HG03103 (cell line): ENCODE results near the gene MBTPS1.

ENCODE experiments used
- ATAC-seq: cut with Tn5 transposase; IDR thresholded peaks from one replicate; pipeline ENCODE4 v1.9.1; 2021; ENCODE audit warnings: low read depth; ENCODE audit not compliant: unreplicated experiment

Gene MBTPS1

DNA sequence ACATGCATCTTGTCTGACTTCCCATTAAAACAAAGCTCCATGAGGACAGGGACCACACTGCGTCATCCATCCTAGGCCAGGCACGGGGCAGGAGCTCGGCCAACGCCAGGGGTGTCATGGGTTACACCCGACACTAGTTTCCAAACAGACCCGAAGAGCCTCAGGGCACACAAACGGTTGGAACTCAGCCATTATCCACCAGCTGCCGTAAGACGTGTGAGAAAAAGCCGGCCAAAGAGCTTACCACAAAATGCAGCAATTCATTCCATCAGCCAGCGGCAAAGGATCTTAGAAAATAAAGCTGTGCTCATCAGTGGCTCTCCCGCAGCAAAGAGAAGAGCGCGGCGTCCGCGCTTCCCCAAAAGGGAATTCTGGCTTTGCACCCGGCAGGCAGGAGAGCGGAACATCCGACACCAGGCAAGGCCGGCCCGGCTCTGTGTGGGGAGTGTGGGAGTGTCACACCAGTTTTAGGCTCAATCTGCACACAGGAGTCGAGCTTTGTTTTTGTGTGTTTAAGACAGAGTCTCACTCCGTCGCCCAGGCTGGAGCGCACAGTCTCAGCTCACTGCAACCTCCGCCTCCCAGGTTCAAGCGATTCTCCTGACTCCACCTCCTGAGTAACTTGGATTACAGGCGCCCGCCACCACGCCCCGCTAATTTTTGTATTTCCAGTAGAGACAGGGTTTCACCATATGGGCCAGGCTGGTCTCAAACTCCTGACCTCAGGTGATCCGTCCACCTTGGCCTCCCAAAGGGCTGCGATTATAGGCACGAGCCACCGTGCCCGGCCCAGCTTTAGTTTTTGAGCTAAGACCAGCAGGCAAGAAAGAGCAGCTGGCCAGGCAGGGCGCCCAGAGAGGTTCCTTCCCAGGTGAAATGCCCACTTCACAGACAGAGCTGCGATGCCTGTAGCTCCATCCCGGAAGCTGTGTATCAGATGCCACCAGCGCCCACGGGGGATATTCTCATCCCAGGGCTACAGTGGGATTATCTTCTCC lies 75.6 kb downstream of the MBTPS1 start:
- no peak for ATAC-seq

DNA sequence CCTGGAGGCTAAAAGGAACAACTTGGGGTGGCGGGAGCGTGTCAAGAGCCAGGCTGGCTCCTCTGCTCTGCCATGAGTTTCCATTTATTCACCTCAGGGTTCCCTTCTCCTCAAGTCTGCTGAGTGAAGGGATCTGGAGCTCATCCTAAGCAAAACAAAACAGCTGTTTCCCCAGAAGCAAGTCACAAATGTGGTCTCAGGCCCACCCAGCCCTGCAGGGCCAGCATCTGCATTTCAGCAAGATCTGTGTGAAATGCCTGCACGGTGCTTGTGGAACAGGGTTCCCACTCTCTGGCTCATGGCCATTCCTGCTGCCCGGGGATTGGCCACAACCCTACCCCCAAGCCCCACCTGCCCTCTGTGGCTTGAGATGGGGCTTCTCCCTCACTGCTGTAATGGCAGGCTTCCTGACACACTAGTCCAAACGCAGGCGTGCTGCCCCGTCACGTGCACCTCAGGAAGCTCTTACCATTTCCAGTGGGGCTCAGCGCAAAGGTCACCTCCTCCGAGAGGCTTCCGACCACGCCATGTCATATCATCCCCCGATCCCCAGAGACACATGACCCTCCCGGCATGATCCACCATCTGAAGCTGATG lies 76.4 kb downstream of the MBTPS1 start:
- ATAC-seq: no peak

DNA sequence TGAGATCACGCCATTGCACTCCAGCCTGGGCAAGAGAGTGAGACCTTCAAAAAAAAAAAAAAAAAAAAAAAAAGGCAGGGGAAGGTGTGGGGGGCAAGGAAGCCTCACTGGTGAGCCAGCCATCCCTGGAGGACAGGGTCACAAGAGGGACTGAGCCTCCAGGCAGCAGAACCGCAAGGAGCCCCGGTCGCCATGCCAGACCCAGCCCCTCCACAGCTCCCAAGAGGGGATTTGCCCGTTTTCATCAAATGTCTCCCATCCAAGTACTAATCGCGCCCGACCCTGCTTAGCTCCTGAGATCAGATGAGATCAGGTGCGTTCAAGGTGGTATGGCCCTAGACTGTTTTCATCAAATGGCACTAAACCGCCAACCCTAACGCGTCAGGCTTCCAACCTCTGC lies 77.0 kb downstream of the MBTPS1 start:
- no peak for ATAC-seq

DNA sequence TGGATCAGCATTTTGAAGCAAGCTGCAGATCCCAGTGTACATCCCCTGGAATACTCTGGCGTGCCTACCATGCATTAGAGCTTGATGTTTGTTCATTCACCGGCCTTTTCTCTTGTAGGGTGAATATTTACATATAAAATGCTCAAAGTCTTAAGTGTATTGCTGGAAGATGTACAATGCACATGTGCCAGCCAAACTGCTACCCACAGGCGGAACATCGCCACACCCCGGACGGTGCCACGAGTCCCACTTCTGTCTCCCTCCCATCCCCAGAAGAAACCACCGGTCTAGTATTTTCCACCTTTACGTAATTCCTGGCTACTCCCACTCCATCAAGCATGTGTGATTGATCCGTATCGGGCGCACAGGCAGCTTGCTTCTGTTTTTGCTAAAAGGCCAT lies 78.3 kb downstream of the MBTPS1 start:
- ATAC-seq: no peak

DNA sequence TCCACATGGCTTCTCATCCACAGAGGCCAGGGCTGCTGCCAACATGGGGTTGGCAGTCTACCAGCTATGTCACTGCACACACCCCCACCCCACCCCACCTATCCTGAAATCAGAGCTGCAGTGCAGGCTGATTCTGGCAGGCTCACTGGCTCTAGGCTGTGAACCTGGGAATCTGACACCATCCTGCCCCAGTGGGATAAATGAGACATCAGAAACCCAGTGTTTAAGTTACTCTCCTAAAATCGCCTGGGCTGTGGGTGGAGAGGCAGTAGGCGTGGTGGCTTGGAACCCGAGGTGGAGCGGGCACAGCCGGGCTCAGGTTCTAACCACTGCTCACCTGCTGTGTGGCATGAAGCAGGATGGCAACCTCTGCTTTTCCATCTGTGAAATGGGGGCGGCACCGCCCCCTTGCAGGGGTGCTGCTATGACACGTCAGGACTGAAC lies 79.7 kb downstream of the MBTPS1 start:
- no peak for ATAC-seq

DNA sequence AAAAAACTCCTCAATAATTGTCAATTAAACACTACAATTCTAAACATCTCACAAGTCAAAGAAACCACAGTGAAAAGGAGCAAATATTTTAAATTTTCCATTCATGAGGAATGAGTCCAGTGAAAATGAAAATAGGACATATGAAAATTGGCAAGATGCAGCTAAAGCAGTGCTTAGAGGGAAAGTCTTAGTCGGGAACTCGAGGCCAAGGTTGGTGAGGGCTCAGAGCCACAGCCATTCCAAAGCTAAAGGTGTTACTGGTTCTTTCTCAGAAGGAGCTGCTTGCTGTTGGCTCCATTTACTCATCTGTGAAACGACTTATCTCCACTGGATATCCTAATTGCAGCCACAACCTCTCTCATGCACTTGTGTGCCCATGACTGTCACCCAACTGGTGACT lies 80.6 kb downstream of the MBTPS1 start:
- no peak for ATAC-seq

DNA sequence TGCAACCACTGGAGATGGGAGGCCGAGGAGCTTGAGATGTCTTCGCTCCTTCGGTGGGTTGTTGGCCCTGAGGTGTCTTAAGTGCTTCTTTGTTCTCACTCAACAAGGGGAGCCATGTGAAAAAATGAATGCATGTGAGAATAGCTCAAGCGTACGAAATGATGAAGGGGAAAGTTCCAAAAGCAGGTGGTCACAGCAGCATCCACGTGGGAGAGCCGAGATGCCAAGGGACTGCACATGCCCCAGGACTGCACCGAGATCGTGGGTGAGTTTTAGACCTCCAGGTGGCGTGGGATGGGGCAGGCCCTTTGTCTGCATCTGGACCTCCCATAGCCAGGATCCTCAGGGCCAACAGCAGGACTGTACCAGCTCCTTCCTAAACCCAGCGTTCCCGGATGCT lies 82.2 kb downstream of the MBTPS1 start:
- ATAC-seq: no peak

DNA sequence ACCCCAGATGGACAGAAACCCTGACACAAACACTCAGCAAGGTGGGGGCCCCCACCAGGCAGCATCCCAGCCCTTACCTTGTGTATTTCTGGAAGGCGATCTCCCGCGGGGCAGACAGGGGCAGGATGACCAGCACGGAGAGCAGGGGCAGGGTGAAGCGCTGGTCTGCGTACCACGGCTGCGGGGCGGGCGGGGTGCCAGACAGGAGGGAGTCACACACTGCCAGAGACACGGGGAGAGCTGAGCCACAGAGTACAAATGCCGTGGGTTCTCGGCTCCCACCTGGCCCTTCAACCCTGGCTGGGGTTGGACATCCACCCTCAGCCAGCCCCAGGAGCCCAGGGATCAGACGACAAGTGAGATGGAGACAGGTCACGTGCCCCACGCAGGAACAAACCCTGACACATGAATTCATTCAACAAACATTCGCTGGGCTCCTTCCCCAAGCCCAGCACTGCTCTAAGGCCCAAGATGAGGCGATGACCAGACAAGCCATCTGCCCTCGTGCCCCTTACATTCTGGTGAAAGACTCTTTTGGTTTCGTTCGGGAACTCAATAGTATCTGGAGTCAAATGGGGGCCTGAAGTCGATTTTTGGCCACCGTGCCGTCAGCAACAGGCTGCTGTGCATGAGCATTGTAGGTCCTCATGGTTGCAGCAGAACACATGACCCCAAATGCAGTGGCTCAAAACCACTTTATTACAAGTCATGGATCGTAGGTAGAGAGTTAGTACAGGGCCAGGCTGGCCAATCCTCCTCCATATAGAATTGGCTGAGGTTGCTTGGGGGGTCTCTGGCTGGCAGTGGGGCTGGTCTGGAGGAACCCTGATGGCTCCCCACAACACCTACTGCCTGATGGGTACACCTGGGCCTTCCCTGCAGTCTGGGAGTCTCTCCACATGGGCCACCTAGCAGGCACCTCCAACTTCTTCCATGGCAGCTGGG lies 83.2 kb downstream of the MBTPS1 start:
- no peak for ATAC-seq

DNA sequence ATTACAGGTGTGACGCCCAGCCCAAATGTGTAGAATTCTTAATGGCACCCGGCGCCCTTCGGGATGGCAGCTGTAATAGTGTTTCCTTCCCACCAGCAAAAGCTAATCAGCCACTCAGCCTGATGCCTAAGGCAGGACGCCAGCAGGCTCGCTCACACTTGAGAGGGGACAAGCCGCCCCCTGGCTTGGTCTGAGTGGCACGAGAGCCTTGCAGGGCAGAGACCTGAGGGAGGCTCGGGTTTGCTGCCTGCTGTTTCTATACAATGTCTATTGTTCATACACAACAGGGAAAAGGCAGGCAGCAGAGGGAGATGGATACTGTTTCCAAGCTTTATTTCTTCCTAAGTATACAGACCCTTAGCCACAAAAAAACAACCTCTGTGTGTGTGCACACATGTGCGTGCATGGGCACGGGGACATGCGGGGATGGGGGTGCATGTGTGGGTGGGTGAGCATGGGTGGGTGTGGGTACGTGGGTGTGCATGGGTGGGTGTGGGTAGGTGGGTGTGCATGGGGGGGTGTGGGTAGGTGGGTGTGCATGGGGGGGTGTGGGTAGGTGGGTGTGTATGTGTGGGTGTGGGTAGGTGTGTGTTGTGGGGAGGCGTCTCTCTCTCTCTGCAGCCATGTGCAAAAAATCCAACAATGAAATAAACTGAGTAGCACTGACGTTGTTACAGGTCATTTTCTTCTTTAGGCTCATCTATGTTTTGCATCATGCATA lies 84.1 kb downstream of the MBTPS1 start:
- ATAC-seq: no peak

DNA sequence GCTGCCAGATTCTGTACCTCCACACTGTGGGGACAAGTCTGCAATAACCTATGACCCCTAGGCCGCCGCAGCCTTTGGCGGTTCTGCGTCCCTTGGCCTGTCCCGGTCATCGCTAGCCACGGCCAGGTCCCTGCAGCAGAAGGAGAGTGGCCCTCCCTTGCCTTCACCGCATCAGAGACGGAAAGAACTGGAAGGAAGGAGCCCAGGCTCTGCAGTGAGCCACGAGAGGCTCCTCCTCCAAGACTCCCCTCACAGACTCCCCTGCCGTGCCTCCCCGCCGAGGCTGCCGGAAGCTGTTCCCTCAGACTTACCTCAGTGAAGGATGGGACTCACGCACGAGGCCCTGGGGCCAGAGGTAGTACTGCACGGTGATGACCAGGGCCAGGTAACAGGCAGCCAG lies 85.2 kb downstream of the MBTPS1 start:
- ATAC-seq: no peak

DNA sequence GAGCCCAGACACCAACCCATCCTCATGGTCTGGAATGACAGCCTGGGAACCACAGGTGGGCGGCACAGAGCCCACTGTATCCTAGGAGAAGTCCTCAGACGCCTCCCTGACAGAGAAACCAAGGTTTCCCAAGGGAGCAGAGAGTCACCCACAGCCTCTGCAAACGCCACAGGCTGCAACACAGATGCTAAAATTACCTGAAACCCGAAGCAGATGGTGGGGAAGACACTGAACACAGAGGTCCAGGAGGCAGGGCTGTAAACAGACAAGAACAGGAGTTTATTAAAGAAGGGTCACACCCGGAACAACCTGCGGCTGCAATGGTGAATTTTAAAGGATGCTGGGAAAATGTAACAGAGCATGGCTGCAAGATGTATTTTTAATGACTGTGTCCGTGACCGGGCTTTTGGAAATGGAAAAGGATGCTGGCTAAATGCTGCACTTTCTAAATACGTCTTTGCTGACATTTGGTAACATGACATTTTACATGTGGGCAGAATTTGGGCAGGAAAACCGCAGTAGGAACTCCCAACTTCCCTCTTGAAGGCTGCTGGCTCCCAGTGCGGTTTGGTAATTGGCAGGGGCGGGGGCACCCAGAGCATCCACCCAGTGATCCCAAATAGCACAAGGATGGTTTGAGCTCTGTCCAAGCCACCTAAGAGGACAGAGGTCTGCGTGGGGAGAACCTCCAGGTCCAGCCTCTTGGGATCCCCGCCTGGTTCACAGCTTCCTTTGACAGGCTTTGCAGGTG lies 87.3 kb downstream of the MBTPS1 start:
- no peak for ATAC-seq

DNA sequence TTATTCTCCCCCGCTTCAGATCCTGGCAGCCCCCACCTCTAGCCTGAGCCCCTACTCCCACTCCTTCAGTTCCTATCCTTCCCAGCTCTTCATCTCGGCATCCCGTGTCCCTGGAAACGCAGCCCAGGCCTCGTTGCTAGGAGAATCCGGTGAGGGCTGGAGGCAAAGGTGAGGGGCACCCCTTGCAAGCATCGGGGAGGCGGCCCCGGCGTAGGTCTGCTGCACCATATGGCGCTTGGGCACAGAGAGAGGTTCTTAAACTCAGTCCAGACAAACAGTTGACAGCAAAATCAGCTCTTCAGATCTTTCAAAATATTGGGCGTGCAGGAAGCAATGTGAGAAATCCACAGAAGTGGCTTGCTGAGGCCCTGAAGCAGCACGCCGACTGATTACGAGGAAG lies 89.1 kb downstream of the MBTPS1 start:
- ATAC-seq: no peak

DNA sequence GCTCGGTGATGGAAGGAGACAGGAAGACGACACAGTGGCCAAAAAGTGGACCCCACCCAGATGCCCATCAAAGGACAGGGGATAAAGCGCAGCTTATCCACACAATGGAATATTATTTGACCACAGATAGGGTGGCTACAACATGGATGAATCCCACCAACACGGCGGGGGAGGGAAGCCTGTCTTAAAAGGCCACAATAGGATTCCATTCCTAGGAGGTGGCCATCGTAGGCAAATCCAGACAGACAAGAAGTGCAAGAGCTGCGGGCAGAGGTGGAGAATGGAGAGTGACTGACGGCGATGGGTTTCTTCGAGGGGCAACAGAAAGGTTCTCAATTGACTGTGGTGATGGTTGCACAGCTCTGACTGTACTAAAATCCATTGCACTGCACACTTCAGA lies 90.1 kb downstream of the MBTPS1 start:
- no peak for ATAC-seq

DNA sequence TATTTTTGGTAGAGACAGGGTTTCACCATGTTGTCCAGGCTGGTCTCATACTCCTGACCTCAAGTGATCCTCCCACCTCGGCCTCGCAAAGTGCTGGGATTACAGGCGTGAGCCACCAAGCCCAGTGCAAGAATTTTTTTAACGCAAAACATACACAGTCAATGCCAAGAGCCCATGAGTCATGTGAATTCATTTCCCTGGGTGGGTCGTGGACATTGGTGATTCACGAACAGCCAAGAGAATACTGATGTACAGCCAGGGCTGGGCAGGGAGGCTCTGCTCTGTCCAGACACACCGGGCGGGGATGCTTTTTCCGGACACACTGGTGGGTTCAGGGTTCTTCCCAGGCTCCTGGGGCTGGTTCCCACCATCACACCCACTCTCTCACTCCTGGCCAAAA lies 91.9 kb downstream of the MBTPS1 start:
- no peak for ATAC-seq

DNA sequence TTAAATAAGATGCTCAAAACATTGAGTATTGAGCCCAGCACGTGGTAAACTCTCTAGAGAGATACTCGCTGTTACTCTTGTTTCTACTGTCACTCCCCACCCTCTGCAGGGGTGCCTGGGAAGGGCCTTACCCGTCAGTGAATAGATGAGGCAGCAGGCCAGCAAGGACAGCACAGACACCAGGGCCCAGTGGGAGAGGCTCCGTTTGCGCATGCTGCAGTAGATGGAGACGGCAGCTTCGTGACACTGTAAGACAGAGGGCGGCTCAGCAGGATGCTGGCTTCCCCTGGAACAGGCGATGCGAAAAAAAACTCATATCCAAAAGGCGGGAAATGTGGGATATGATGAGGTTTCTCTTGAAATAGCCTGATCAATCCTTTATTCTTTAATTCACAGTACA lies 94.1 kb downstream of the MBTPS1 start:
- no peak for ATAC-seq

DNA sequence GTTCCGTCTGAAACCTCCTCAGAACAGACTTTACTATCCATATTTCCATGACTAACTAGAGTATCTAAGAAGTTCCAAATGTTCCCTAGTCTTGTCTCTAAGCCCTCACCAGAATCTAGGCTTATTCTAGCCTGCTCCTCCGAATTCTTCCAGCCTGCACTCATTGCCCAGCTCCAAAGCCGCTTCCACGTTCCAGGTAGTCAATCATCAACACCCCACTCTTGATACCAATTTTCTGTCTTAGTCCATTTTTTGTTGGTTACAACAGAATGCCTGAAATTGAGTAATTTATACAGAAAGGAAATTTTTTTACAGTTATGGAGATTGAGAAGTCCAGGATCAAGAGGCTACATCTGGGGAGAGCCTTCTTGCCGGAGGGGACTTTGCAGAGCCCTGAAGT lies 95.3 kb downstream of the MBTPS1 start:
- ATAC-seq: no peak

DNA sequence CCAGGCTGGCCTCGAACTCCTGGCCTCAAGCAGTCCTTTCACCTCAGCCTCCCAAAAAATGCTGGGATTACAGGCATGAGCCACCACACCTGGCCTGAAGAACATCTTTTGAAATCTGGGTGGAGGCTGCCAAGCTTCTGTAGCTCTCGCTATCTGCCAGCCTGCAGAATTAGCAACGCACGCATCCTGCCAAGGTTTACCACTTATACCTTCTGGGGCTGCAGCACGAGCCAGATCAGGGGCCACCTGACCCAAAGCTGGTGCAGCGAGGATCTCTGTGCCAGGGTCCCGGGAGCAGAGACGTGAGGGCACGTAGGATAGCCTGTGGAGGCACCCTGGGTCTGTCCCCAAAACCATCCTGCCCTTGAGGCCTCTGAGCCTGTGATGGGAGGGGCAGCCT lies 96.4 kb downstream of the MBTPS1 start:
- ATAC-seq: no peak

DNA sequence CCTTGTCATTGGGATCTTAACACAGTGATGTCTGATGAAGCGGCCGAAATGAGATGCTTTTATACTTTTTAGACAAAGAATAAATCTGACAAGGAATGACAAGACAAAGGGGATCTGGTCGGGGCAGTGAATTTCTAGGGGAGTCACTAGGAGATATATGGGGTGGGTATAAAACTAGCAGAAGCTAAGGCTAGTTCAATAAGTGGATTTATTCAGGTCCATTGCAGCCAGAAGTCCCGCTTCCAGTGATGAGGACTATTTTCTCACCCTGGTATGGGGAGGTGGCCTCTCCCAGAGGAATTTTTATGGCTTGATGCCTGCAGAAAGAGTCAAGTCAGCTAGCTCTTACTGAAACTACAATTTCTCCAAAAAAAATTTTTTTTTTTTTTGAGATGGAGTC lies 98.0 kb downstream of the MBTPS1 start:
- no peak for ATAC-seq

DNA sequence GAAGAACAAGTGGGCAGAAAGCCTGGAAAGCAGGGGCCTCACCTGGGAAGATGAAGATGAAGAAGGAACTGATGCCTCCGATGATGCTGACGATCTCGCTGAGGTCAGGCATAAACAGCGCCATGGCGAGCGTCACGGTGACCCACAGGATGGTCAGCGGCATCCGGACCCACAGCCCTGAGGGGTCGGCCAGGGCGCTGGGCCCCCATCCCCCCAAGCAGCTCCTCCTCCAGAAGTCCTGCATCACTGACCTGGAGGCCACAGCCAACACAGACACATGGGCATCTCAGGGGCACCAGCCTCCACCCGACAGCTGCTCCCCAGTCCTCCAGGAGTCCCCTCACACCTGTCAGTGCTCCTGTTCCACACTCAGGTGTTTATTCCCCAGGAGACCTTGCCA lies 100.3 kb downstream of the MBTPS1 start:
- no peak for ATAC-seq

DNA sequence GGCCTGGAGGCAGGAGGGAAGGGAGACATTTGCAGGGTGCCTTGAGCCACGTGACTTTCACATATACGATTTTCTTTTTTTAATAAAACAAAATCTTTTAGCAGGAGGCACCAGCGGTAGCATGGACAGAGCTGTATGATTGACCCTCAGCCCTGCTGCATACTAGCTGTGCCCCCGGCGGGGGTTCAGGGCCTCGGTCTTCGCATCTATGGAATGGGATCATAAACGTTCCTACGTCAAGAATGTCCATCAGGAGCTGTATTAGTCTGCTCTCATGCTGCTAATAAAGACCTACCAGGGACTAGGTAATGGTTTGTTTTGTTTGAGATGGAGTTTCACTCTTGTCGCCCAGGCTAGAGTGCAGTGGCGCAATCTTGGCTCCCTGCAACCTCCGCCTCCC lies 101.3 kb downstream of the MBTPS1 start:
- ATAC-seq: no peak
